Measurements from ENCODE around the gene FGD3.

FGD3 gene

DNA sequence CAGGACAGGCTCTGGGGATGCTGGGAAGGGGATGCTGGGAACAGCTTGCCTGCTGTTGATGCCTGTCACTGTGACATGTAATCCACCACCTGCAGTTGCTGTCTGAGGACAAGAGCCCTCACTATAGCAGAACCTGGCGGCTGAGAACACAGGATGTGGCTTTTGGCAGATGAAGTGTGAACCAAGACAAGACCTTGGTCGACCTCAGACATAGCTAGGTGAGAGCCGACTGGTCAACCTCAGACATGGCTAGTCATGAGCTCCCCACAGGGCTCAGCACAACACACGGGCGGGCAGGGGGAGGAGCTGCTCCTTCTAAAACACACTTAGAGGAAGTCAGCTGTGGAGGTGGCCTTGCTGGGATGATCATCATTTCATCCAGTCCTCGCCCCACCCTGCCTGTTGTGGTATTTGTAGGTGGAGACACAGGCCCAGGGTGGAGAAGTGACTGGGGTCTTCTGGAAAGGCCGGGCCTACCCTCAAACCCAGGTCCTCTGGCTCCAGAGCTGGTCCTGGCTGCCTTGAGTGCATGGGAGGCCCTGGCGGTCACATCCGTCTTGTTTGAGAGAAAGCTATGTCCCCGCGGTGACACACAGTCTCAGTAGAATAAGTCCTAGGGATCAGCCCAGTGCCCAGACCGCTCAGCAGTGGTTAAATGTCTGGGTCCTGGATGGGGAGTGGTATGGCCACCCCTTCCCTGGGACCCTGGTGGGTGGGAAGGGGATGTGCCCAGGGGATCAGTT, 117.2 kb downstream of the FGD3 start:
- TF ChIP-seq CTCF (conservative IDR thresholded peaks at IDR 0.05; ENCODE audit: low read depth, low read length) = no peak
- H3K27ac ChIP-seq = peak overlapping the region; percentile 85

DNA sequence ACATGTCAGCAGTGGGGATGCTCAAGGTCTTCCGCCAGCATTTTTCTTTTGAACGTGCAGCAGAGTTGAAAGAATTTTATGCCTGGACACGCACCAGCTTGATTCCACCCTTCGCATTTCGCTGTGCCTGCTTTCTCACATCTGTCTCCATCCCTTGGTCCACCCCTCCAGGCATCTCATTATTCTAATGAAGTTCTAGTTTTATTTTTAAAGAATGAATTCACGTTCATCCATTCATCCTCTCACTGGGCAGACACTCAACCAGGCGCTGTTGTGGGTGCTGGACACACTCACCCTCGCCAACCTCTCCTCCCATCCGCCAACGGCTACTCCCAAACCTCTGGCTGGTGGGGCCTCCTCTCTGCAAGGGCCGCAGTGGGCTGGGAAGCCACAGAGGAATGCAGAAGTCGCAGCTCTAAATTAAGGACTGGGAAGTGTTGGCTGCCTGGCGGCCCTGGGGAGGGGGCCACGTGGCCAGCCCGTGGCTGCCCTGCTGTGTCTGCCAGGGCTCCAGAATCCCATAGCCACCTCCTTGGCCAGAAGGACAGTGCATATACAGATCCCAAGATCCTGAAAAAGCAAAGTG, 117.9 kb downstream of the FGD3 start:
- H3K4me3 ChIP-seq (IDR thresholded peaks at IDR 0.05; ENCODE audit: insufficient read depth, low read depth, low read length) = no peak overlapping the region
- no peak overlapping the region for H3K9ac ChIP-seq
- 0 out of 2 replicates have a peak, but pooled peaks cover 12% of the 10 kb centered on the region for H3K79me2 ChIP-seq (ENCODE audit: insufficient read depth, low read depth)
- no peaks in the 10 kb centered on the region for H3K36me3 ChIP-seq (ENCODE audit: insufficient read depth)
- H3K4me2 ChIP-seq = peak overlapping the region; percentile 68
- H4K20me1 ChIP-seq (ENCODE audit: insufficient read depth) = no peaks in the 10 kb centered on the region
- TF ChIP-seq CTCF (conservative IDR thresholded peaks at IDR 0.05; ENCODE audit: low read depth, low read length) = no peak
- H2AFZ ChIP-seq (ENCODE audit: low read depth) = no peak overlapping the region
- H3K27ac ChIP-seq = peak overlapping the region; percentile 85
- H3K27me3 ChIP-seq (ENCODE audit: insufficient read depth, low read depth) = no peaks in the 10 kb centered on the region
- peaks cover 58% of the 10 kb centered on the region for H3K4me1 ChIP-seq (ENCODE audit: low read depth, poor library complexity, severe bottlenecking)

More for the DNA sequence above, 117.2 kb downstream of the FGD3 start:
- H3K79me2 ChIP-seq (ENCODE audit: insufficient read depth, low read depth) = 0 out of 2 replicates have a peak, but pooled peaks cover 12% of the 10 kb centered on the region
- H3K27me3 ChIP-seq (ENCODE audit: insufficient read depth, low read depth) = no peaks in the 10 kb centered on the region
- peak overlapping the region; percentile 43; the same call in 1 of the 2 replicates for H2AFZ ChIP-seq (ENCODE audit: low read depth)
- peaks cover 65% of the 10 kb centered on the region for H3K4me1 ChIP-seq (ENCODE audit: low read depth, poor library complexity, severe bottlenecking)
- H3K4me2 ChIP-seq = peak overlapping the region; percentile 68
- H3K36me3 ChIP-seq (ENCODE audit: insufficient read depth) = no peaks in the 10 kb centered on the region
- peak overlapping the region; percentile 18; the same call in 1 of the 2 replicates for H3K9ac ChIP-seq
- no peak overlapping the region for H3K4me3 ChIP-seq (IDR thresholded peaks at IDR 0.05; ENCODE audit: insufficient read depth, low read depth, low read length)
- H4K20me1 ChIP-seq (ENCODE audit: insufficient read depth) = no peaks in the 10 kb centered on the region

- H3K4me2 ChIP-seq = no peak overlapping the region
- no peak overlapping the region for H2AFZ ChIP-seq (ENCODE audit: low read depth)
- no peak overlapping the region for H3K9ac ChIP-seq
- no peaks in the 10 kb centered on the region for H3K36me3 ChIP-seq (ENCODE audit: insufficient read depth)
- H3K27me3 ChIP-seq (ENCODE audit: insufficient read depth, low read depth) = no peaks in the 10 kb centered on the region
- H3K4me1 ChIP-seq (ENCODE audit: low read depth, poor library complexity, severe bottlenecking) = peaks cover 50% of the 10 kb centered on the region
- no peak for TF ChIP-seq CTCF (conservative IDR thresholded peaks at IDR 0.05; ENCODE audit: low read depth, low read length)
- H3K27ac ChIP-seq = no peak overlapping the region
- H3K79me2 ChIP-seq (ENCODE audit: insufficient read depth, low read depth) = 0 out of 2 replicates have a peak, but pooled peaks cover 12% of the 10 kb centered on the region
- H4K20me1 ChIP-seq (ENCODE audit: insufficient read depth) = no peaks in the 10 kb centered on the region
- H3K4me3 ChIP-seq (IDR thresholded peaks at IDR 0.05; ENCODE audit: insufficient read depth, low read depth, low read length) = no peak overlapping the region
These were observed 119.8 kb downstream of the FGD3 start for GRCh38 chr9:93066978-93067603.

DNA sequence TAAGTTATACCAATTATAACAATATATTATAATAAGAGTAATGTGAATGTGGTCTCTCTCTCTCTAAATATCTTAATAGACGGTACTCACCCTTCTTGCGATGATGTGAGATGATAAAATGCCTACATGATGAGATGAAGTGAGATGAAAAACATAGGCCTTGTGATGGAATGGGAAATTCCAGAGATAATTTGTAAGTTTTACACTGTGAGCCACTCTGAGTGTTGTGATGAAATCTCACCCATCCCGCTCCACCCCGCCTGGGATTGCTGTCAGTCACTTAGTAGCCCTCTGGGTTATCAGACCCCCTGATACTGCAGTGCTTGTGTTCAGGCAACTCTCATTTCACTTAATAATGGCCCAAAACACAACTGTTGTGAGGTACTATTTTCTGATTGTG, 121.6 kb downstream of the FGD3 start:
- Histone ChIP-seq H3K9ac (no peak overlapping the region), H3K4me1 (ENCODE audit: low read depth, poor library complexity, severe bottlenecking) (peaks cover 40% of the 10 kb centered on the region), H3K4me2 (no peak overlapping the region), H3K27me3 (ENCODE audit: insufficient read depth, low read depth) (no peaks in the 10 kb centered on the region), H4K20me1 (ENCODE audit: insufficient read depth) (no peaks in the 10 kb centered on the region), H2AFZ (ENCODE audit: low read depth) (no peak overlapping the region), H3K27ac (no peak overlapping the region), H3K36me3 (ENCODE audit: insufficient read depth) (no peaks in the 10 kb centered on the region), H3K4me3 (IDR thresholded peaks at IDR 0.05; ENCODE audit: insufficient read depth, low read depth, low read length) (no peak overlapping the region), H3K79me2 (ENCODE audit: insufficient read depth, low read depth) (no peaks in the 10 kb centered on the region)
- no peak for TF ChIP-seq CTCF (conservative IDR thresholded peaks at IDR 0.05; ENCODE audit: low read depth, low read length)
